ENCODE results near the gene HOXB6.

HOXB6 gene

GRCh38 chr17:48577946-48578615 lies 26.7 kb downstream of the HOXB6 start, which contains the start of gene HOXB4:
Gene HOXB4 (minus strand): TSS chr17:48578350. CDS start chr17:48578319, 31 bp downstream.
- no peak for DNase-seq

- no peak for DNase-seq
These were observed 27.3 kb downstream of the HOXB6 start for GRCh38 chr17:48577330-48577945.

GRCh38 chr17:48576479-48577309 lies 28.1 kb downstream of the HOXB6 start:
- DNase-seq: no peak

- no peak for DNase-seq
These were observed 28.9 kb downstream of the HOXB6 start for GRCh38 chr17:48575673-48576478.

- no peak for DNase-seq
These were observed 29.7 kb downstream of the HOXB6 start for GRCh38 chr17:48575066-48575582.

- DNase-seq: no peak
These were observed 30.2 kb downstream of the HOXB6 start for GRCh38 chr17:48574505-48575065.

GRCh38 chr17:48571826-48572417 lies 32.9 kb downstream of the HOXB6 start:
- no peak for DNase-seq

GRCh38 chr17:48571024-48571818 lies 33.6 kb downstream of the HOXB6 start:
- DNase-seq: no peak

GRCh38 chr17:48570325-48571023 lies 34.3 kb downstream of the HOXB6 start:
- no peak for DNase-seq

- no peak for DNase-seq
These were observed 35.0 kb downstream of the HOXB6 start for GRCh38 chr17:48569674-48570324.

GRCh38 chr17:48569240-48569582 lies 35.6 kb downstream of the HOXB6 start:
- DNase-seq: no peak

- no peak for DNase-seq
These were observed 36.1 kb downstream of the HOXB6 start for GRCh38 chr17:48568499-48569239.

GRCh38 chr17:48567646-48568354 lies 37.0 kb downstream of the HOXB6 start:
- DNase-seq: no peak

GRCh38 chr17:48567209-48567608 lies 37.6 kb downstream of the HOXB6 start:
- no peak for DNase-seq

- no peak for DNase-seq
These were observed 38.1 kb downstream of the HOXB6 start for GRCh38 chr17:48566717-48567116.

- DNase-seq: no peak
These were observed 38.7 kb downstream of the HOXB6 start for GRCh38 chr17:48565925-48566710.

- DNase-seq: no peak
These were observed 39.7 kb downstream of the HOXB6 start for GRCh38 chr17:48565022-48565554.
